Astrocyte of the cerebellum (primary cell): ENCODE results near the gene HCAR1.

Source experiments
- DNase-seq: peaks from one replicate; pipeline ENCODE4 v3.0.0-alpha.2; 2011; ENCODE audit warnings: low read depth
- H3K4me3 ChIP-seq: 2 replicates; pipeline ENCODE4 v1.5.1; 2011; ENCODE audit warnings: mild to moderate bottlenecking, low read depth, low read length, moderate library complexity
- in situ Hi-C: cut with HindIII; loops from 2 replicates; pipeline ENCODE4 v1.10.0; 2017; ENCODE audit warnings: low sequenced_read_pairs
- TF ChIP-seq, protein P1 (sequence below): IDR thresholded peaks from 2 replicates; pipeline ENCODE4 v1.5.1; 2012; ENCODE audit warnings: low read length, low read depth, moderate library complexity, mild to moderate bottlenecking; ENCODE audit errors: missing control alignments

HCAR1 gene

DNA sequence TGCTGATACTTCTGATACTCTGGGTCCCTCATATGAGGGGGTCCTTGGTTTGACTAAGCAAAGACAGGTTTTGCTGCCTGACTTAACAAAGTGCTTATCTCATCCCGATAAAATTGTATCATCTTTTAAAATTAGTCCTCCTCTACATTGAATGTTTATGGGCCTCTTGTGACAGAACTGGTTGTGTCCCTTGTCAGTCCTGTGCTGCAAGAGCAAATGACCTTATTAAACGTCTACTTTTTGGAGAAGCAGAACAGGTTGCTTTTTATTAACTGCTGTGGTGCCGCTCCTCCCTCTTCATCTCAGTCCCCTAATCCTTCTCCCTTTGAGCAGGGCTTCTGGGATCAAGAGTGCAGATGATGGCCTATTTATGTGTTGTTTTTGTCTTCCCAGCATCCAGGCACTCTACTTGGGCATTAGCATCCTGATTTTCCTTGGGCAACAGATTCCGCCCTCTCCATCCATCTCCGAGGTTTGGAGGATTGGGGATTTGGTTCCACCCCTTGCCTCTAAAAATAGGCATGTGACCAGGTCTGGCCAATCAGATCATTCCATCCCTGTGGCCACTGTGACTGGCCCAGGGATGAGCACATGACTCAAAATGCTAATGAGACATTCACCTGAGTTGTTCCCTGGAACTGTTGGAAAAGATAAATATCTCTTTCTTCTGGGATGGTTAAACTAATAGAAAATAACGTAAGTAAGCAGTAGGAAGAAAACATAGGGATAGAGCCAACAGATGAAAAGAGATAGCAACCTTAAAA, 19.1 kb upstream of the HCAR1 start:
- in situ Hi-C loops, result no loop called here
- DNase-seq, result no peak
- no peak overlapping the region for H3K4me3 ChIP-seq
- TF ChIP-seq, protein P1, sequence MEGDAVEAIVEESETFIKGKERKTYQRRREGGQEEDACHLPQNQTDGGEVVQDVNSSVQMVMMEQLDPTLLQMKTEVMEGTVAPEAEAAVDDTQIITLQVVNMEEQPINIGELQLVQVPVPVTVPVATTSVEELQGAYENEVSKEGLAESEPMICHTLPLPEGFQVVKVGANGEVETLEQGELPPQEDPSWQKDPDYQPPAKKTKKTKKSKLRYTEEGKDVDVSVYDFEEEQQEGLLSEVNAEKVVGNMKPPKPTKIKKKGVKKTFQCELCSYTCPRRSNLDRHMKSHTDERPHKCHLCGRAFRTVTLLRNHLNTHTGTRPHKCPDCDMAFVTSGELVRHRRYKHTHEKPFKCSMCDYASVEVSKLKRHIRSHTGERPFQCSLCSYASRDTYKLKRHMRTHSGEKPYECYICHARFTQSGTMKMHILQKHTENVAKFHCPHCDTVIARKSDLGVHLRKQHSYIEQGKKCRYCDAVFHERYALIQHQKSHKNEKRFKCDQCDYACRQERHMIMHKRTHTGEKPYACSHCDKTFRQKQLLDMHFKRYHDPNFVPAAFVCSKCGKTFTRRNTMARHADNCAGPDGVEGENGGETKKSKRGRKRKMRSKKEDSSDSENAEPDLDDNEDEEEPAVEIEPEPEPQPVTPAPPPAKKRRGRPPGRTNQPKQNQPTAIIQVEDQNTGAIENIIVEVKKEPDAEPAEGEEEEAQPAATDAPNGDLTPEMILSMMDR, result no peak

DNA sequence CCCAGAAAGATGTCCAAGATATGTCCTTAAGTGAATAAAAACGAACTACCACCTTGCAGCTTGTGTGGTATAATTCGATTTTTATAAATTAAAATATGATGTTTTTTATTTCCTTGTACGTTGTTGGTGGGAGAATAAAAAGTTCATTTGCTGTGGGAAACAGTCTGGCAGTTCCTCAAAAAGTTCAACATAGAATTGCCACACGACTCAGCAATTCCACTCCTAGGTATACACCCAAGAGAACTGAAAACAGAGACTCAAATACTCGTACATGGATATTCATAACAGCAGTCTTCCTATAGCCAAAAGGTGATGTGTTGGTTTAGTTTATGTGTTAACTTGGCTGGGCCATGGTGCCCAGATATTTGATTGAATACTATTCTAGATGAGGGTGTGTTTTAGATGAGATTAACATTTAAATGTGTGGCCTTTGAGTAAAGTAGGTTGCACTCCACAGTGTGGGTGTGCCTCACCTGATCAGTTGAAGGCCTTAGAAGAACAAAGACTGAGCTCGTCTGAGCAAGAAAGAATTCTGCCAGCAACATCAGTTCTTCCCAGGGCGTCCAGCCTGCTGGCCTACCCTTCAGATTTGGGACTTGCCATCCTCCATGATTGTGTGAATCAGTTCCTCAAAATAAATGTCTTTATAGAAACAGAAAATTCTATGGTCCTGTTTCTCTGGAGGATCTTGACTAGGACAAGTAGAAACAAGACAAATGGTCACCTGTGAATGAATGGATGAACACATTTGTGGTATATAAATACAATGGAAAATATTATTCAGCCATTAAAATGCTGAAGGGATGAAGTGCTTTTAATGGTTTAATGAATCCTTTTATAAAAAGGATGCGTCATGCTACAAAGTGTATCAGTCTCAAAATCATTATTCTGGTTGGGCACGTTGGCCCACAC, 16.8 kb upstream of the HCAR1 start:
- in situ Hi-C loops, result no loop called here
- H3K4me3 ChIP-seq, result no peak overlapping the region
- TF ChIP-seq, protein P1, result no peak
- no peak for DNase-seq

DNA sequence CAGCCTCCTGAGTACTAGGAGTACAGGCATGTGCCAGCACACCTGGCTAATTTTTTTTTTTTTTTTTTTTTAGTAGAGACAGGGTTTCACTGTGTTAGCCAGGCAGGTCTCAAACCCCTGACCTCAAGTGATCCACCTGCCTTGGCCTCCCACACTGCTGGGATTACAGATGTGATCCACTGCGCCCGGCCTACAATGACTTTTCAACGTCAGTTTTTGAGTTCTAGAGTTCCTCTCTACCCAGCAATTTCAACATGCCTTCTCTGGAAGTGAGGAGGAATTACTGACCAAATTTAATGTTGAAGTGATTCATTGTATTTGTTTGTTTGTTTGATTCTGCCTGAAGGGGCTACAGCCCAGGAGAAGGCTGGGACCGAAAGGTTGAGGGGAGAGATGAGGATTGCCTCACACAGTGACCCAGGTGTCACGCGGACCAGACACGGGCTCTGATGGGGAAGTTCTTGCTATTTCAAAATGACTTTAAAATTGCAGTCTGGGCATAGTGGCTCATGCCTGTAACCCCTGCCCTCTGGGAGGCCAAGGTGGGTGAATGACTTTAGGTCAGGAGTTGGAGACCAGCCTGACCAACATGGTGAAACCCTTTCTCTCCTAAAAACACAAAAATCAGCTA, 13.4 kb upstream of the HCAR1 start:
- TF ChIP-seq, protein P1, result no peak
- H3K4me3 ChIP-seq, result no peak overlapping the region
- in situ Hi-C loops, result no loop called here
- DNase-seq, result no peak

DNA sequence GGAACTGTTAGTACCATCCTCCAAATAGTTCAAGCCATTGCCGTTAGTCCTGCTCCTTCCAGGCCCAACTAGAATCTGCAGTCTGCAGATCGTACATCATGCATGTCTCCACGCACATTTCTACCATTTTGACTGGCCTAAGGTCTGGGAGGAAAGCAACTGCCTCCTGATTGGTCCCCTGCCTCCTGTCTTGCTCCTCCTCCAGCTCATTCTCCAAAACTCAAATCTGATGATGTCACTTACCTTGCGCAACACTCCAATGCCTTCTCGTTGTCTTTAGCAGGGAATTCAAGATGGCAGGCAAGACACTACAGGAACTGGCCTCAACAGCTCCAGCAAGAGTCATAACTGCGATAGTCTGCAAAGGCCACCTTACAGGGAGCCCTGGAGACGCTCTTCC, 9.7 kb upstream of the HCAR1 start:
- TF ChIP-seq, protein P1, result no peak

DNA sequence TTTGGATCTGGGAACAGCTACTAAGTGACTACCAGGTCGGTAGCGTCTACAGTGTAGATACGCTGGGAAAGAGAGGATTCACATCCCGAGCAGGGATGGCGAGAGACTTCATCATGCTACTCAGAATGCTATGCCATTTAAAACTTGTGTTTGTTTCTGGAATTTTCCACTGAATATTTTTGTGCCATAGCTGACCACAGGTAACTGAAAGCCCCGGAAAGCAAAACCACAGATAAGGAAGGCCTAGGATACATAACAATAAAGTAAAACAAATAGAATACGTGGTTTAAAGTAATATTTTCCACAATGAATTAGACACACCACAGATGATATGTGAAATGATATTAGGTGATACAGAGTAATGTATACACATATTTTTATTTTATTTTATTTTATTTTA, 7.9 kb upstream of the HCAR1 start:
- TF ChIP-seq, protein P1, result no peak
- no peak overlapping the region for H3K4me3 ChIP-seq
- no peak for DNase-seq
- in situ Hi-C loops, result no loop called here

More for the DNA sequence above, 9.7 kb upstream of the HCAR1 start:
- DNase-seq, result no peak
- H3K4me3 ChIP-seq, result no peak overlapping the region
- in situ Hi-C loops, result no loop called here

DNA sequence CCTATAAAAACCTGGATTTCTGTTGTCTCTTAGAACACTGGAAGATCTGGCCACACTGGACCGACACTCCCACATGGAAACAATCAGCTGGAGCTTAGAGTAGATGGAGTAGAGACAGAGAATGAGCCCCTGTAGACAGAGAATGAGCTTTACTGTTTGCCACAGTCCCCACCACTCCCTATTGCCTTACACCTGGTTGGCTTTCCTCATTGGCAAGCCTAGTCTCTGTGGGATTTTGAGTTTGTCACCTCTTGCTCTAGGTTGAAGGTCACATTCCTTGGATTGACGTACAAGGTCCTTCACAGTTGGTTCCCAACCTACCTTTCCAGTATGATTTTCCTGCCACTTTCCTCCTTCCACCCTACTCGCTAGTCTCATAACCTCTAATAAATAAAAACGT, 2.0 kb upstream of the HCAR1 start:
- in situ Hi-C loops, result no loop called here
- no peak overlapping the region for H3K4me3 ChIP-seq
- TF ChIP-seq, protein P1, result no peak
- DNase-seq, result no peak
